ENCODE data around the gene MACIR. TPM values are rescaled to one million over a fixed set of nuclear protein-coding genes. Genes with fewer than 3 reads are reported as not detected.

Gene MACIR
- total and polyA plus RNA-seq, 9 of the 15 experiments (the other 6 are each of a cell fraction or from before 2014, with no cell fraction given) = 1.4 to 11.6 (median 9.4) TPM

- BruUV-seq (replicated peaks) = no TSS peak
- Histone ChIP-seq H3K4me2 (ENCODE audit: insufficient read depth, low read length) (no peak overlapping the region), H3K9me3 (replicated peaks; ENCODE audit: control insufficient read depth, insufficient read depth, low read depth, low read length) (no peaks in the 10 kb centered on the region), H2AFZ (ENCODE audit: low read depth, low read length) (no peak overlapping the region), H3K36me3 (ENCODE audit: control insufficient read depth, insufficient read depth, low read length) (no peaks in the 10 kb centered on the region), H3K9me1 (ENCODE audit: control insufficient read depth, insufficient read depth, low read length) (no peaks in the 10 kb centered on the region), H3K4me1 (replicated peaks in 1 of 2; ENCODE audit: control insufficient read depth in 2 of 2, insufficient read depth in 2 of 2, low read length in 2 of 2) (no peaks in the 10 kb centered on the region), H3K79me2 (ENCODE audit: control insufficient read depth, insufficient read depth, low read length) (no peaks in the 10 kb centered on the region), H3K27ac (ENCODE audit: extremely low read depth, low read depth, low read length) (no peak overlapping the region), H3K27me3 (ENCODE audit: control insufficient read depth in 2 of 2, insufficient read depth in 2 of 2, low read length in 2 of 2) (peaks cover 0 to 4% of the 10 kb centered on the region in 2 experiments; a peak in 2 of 5 replicates), H3K9ac (ENCODE audit: insufficient read depth in 1 of 2, low read depth in 2 of 2, low read length in 2 of 2) (no peak overlapping the region), H4K20me1 (replicated peaks; ENCODE audit: control insufficient read depth, insufficient read depth, low read length) (no peaks in the 10 kb centered on the region), H3K4me3 (no peak overlapping the region)
- DNase-seq (ENCODE audit: extremely low read depth in 1 of 4, low spot score in 3 of 4) (no peak), FAIRE-seq (no peak), ATAC-seq (no peak)
- ChIA-PET POLR2A (no interaction called here), CTCF (ENCODE audit: low intra/inter-chr PET ratio) (interaction anchor here (0.6 kb wide), 1 partner anchor 193 kb away, joined by 3 read pairs; no protein-coding TSS in a partner anchor)
- WGBS (ENCODE audit: insufficient coverage, low coverage, missing lambda C conversion rate) = 0% methylated on average over 1 of the region's 1 CpG
- intact Hi-C loops (cut with micrococcal nuclease) = loop anchor here (10.0 kb wide), 1 partner anchor 97 kb away; no protein-coding TSS in a partner anchor
- in situ Hi-C loops (cut with MboI) = no loop called here
- TF ChIP-seq ATF3 (IDR thresholded peaks at IDR 0.05) (no peak), ATF3 (CRISPR knock-in tag; conservative IDR thresholded peaks at IDR 0.05) (no peak), DDX20 (tag; IDR thresholded peaks at IDR 0.05; ENCODE audit: low read depth) (no peak), KAT2B (IDR thresholded peaks at IDR 0.05; ENCODE audit: low read depth, low read length) (no peak), MEF2D (tag; conservative IDR thresholded peaks at IDR 0.05; ENCODE audit: low read depth) (no peak), ZBED1 (IDR thresholded peaks at IDR 0.05) (no peak), LCOR (CRISPR knock-in tag; IDR thresholded peaks at IDR 0.05) (no peak), ZNF324 (CRISPR knock-in tag; IDR thresholded peaks at IDR 0.05) (no peak), LEF1 (IDR thresholded peaks at IDR 0.05) (no peak), KDM1A (IDR thresholded peaks at IDR 0.05) (no peak), POLR3A (IDR thresholded peaks at IDR 0.05; ENCODE audit: borderline replicate concordance, extremely low read depth, insufficient read depth, insufficient read length) (no peak), PHB (CRISPR knock-in tag; IDR thresholded peaks at IDR 0.05) (no peak)
- TF ChIP-seq, protein P1, sequence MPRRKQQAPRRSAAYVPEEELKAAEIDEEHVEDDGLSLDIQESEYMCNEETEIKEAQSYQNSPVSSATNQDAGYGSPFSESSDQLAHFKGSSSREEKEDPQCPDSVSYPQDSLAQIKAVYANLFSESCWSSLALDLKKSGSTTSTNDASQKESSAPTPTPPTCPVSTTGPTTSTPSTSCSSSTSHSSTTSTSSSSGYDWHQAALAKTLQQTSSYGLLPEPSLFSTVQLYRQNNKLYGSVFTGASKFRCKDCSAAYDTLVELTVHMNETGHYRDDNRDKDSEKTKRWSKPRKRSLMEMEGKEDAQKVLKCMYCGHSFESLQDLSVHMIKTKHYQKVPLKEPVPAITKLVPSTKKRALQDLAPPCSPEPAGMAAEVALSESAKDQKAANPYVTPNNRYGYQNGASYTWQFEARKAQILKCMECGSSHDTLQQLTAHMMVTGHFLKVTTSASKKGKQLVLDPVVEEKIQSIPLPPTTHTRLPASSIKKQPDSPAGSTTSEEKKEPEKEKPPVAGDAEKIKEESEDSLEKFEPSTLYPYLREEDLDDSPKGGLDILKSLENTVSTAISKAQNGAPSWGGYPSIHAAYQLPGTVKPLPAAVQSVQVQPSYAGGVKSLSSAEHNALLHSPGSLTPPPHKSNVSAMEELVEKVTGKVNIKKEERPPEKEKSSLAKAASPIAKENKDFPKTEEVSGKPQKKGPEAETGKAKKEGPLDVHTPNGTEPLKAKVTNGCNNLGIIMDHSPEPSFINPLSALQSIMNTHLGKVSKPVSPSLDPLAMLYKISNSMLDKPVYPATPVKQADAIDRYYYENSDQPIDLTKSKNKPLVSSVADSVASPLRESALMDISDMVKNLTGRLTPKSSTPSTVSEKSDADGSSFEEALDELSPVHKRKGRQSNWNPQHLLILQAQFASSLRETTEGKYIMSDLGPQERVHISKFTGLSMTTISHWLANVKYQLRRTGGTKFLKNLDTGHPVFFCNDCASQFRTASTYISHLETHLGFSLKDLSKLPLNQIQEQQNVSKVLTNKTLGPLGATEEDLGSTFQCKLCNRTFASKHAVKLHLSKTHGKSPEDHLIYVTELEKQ (CRISPR knock-in tag; IDR thresholded peaks at IDR 0.05) = no peak
- TF ChIP-seq, protein P2, sequence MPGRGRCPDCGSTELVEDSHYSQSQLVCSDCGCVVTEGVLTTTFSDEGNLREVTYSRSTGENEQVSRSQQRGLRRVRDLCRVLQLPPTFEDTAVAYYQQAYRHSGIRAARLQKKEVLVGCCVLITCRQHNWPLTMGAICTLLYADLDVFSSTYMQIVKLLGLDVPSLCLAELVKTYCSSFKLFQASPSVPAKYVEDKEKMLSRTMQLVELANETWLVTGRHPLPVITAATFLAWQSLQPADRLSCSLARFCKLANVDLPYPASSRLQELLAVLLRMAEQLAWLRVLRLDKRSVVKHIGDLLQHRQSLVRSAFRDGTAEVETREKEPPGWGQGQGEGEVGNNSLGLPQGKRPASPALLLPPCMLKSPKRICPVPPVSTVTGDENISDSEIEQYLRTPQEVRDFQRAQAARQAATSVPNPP (IDR thresholded peaks at IDR 0.05; ENCODE audit: borderline replicate concordance, insufficient read depth, insufficient read length) = no peak
- TF ChIP-seq, protein P3, sequence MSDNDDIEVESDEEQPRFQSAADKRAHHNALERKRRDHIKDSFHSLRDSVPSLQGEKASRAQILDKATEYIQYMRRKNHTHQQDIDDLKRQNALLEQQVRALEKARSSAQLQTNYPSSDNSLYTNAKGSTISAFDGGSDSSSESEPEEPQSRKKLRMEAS (CRISPR knock-in tag; IDR thresholded peaks at IDR 0.05) = no peak
Observed at GRCh38 chr5:103237778-103238177, 20.8 kb upstream of the MACIR start.
